ENCODE results near the gene ELFN1. TPM values are rescaled to one million over a fixed set of nuclear protein-coding genes. Genes with fewer than 3 reads are reported as not detected.

Gene ELFN1
- total and polyA plus RNA-seq, 2 donors (not counting 3 experiments of a cell fraction or from before 2014, with no cell fraction given), result 0.37 to 1.0 TPM

GRCh38 chr7:1787681-1788235 lies 117.7 kb downstream of the ELFN1 start:
- Histone ChIP-seq H3K9ac (replicated peaks; ENCODE audit: extremely low read depth, insufficient read depth, low read length) (no peak overlapping the region), H3K36me3 (ENCODE audit: control insufficient read depth in 2 of 2, extremely low read depth in 1 of 2, insufficient read depth in 2 of 2, low read length in 2 of 2) (no peaks in the 10 kb centered on the region), H4K20me1 (replicated peaks; ENCODE audit: control insufficient read depth, extremely low read depth, insufficient read depth, low read length) (no peaks in the 10 kb centered on the region), H2AFZ (ENCODE audit: low read depth, low read length) (no peak overlapping the region), H3K27ac (ENCODE audit: insufficient read depth, low read depth, low read length) (no peak overlapping the region), H3K9me1 (replicated peaks; ENCODE audit: control insufficient read depth, extremely low read depth, insufficient read depth, low read length) (no peaks in the 10 kb centered on the region), H3K27me3 (ENCODE audit: control insufficient read depth in 2 of 2, insufficient read depth in 2 of 2, low read length in 2 of 2) (no peaks in the 10 kb centered on the region), H3K4me3 (replicated peaks in 1 of 3; ENCODE audit: insufficient read depth in 1 of 3, low read depth in 1 of 3, low read length in 3 of 3) (no peak overlapping the region), H3K4me2 (ENCODE audit: insufficient read depth, low read length) (no peak overlapping the region), H3K9me3 (replicated peaks; ENCODE audit: control insufficient read depth, insufficient read depth, low read length) (no peaks in the 10 kb centered on the region), H3K79me2 (ENCODE audit: control insufficient read depth, insufficient read depth, low read length) (no peaks in the 10 kb centered on the region), H3K4me1 (ENCODE audit: control insufficient read depth, extremely low read depth, insufficient read depth, low read length) (no peaks in the 10 kb centered on the region)
- intact Hi-C loops (cut with micrococcal nuclease), result no loop called here
- BruUV-seq (replicated peaks), result no TSS peak
- FAIRE-seq (no peak), DNase-seq (ENCODE audit: low read depth, low spot score) (no peak)
- ChIA-PET CTCF (no interaction called here), POLR2A (no interaction called here)
- dilution Hi-C loops (cut with MboI; ENCODE audit: extremely low pct_ligation_motif_present, low sequenced_read_pairs), result no loop called here
- TF ChIP-seq GATA2 (IDR thresholded peaks at IDR 0.05; ENCODE audit: insufficient read depth, insufficient read length, low read depth, low read length) (no peak), FOS (IDR thresholded peaks at IDR 0.05; ENCODE audit: borderline replicate concordance, insufficient read depth, low read length) (no peak), POLR2A (IDR thresholded peaks at IDR 0.05; ENCODE audit: low read depth, low read length) (no peak), POLR2AphosphoS5 (IDR thresholded peaks at IDR 0.05; ENCODE audit: insufficient read depth, low read depth, low read length) (no peak), EZH2 (IDR thresholded peaks at IDR 0.05; ENCODE audit: borderline replicate concordance, low read depth, low read length, severe bottlenecking) (no peak), MYC (IDR thresholded peaks at IDR 0.05; ENCODE audit: low read depth, low read length) (no peak), CTCF (IDR thresholded peaks at IDR 0.05; ENCODE audit: extremely low read depth in 1 of 2, insufficient read depth in 1 of 2, low read depth in 1 of 2, low read length in 2 of 2) (no peak), JUN (IDR thresholded peaks at IDR 0.05; ENCODE audit: borderline replicate concordance, insufficient read depth, insufficient read length, low read depth) (no peak)
- TF ChIP-seq, protein P1, sequence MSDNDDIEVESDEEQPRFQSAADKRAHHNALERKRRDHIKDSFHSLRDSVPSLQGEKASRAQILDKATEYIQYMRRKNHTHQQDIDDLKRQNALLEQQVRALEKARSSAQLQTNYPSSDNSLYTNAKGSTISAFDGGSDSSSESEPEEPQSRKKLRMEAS (IDR thresholded peaks at IDR 0.05; ENCODE audit: insufficient read depth, insufficient read length), result no peak

Measured in endothelial cell of umbilical vein (primary cell).